Measurements from ENCODE around the gene UBE2L3. TPM values are rescaled to one million over a fixed set of nuclear protein-coding genes. Genes with fewer than 3 reads are reported as not detected.

Gene UBE2L3
- total and polyA plus RNA-seq, 8 donors: 43.3 to 55.7 (median 48.1) TPM

GRCh38 chr22:21628386-21629254 lies 61.1 kb downstream of the UBE2L3 start:
- TF ChIP-seq CTCF (IDR thresholded peaks at IDR 0.05): no peak
- Histone ChIP-seq H3K27ac (peak overlapping the region in 1 of 2 donors; percentile 83), H3K4me1 (peaks cover 0 to 48% of the 10 kb centered on the region in 2 donors), H3K36me3 (peaks cover 0 to 21% of the 10 kb centered on the region in 2 donors), H3K9me3 (no peaks in the 10 kb centered on the region), H3K27me3 (no peaks in the 10 kb centered on the region), H3K4me3 (peak overlapping the region; percentile 90 to 93)
- DNase-seq (peak in 1 of 4 donors; percentile 83), ATAC-seq (peak; percentile 6)
- intact Hi-C loops (cut with DNase I): no loop called here

- ATAC-seq (peak; percentile 98), DNase-seq (peak; percentile 87 to 99 (median 94))
- TF ChIP-seq CTCF (IDR thresholded peaks at IDR 0.05): no peak
- Histone ChIP-seq H3K36me3 (peaks cover 0 to 16% of the 10 kb centered on the region in 2 donors), H3K27me3 (no peaks in the 10 kb centered on the region), H3K27ac (peak within 1 kb of the TSS; percentile 8 to 83), H3K9me3 (no peaks in the 10 kb centered on the region), H3K4me3 (peak within 1 kb of the TSS; percentile 90 to 93), H3K4me1 (peaks cover 0 to 40% of the 10 kb centered on the region in 2 donors)
- intact Hi-C loops (cut with DNase I): no loop called here
Observed at GRCh38 chr22:21629255-21630149, 62.0 kb downstream of the UBE2L3 start, which contains the start of gene YDJC. TSS of gene YDJC (minus strand) at chr22:21630022. CDS start at chr22:21630014, 8 bp downstream.

- no peak for ATAC-seq
- Histone ChIP-seq H3K27me3 (no peaks in the 10 kb centered on the region), H3K36me3 (peaks cover 0 to 16% of the 10 kb centered on the region in 2 donors), H3K4me1 (peaks cover 0 to 31% of the 10 kb centered on the region in 2 donors), H3K27ac (no peak overlapping the region), H3K4me3 (no peak overlapping the region), H3K9me3 (no peaks in the 10 kb centered on the region)
- peak in 1 of 4 donors; percentile 31 for DNase-seq
- intact Hi-C loops (cut with DNase I): no loop called here
- TF ChIP-seq CTCF (IDR thresholded peaks at IDR 0.05): no peak
Observed at GRCh38 chr22:21631025-21631424, 63.5 kb downstream of the UBE2L3 start.

GRCh38 chr22:21632237-21632895 lies 64.9 kb downstream of the UBE2L3 start, which contains the start of gene CCDC116:
TSS of gene CCDC116 (plus strand) at chr22:21632760. CDS start at chr22:21633182, 422 bp downstream.
- TF ChIP-seq CTCF (IDR thresholded peaks at IDR 0.05): no peak
- H3K36me3 ChIP-seq: peaks cover 0 to 7% of the 10 kb centered on the region in 2 donors
- no peak within 1 kb of the TSS for H3K4me3 ChIP-seq
- peak in 1 of 4 donors; percentile 85 for DNase-seq
- peaks cover 0 to 24% of the 10 kb centered on the region in 2 donors for H3K4me1 ChIP-seq
- no peaks in the 10 kb centered on the region for H3K9me3 ChIP-seq
- H3K27ac ChIP-seq: no peak within 1 kb of the TSS
- no peak for ATAC-seq
- intact Hi-C loops (cut with DNase I): no loop called here
- no peaks in the 10 kb centered on the region for H3K27me3 ChIP-seq
